Measurements from ENCODE around the gene ARMC12. TPM values are rescaled to one million over a fixed set of nuclear protein-coding genes. Genes with fewer than 3 reads are reported as not detected.

The ARMC12 gene
- total and polyA plus RNA-seq, 2 of the 13 experiments (the other 11 are each of a cell fraction or from before 2014, with no cell fraction given) = 1.3 TPM; not detected in 1

- TF ChIP-seq ZBTB40 (IDR thresholded peaks at IDR 0.05) (no peak), ZBTB40 (CRISPR knock-in tag; IDR thresholded peaks at IDR 0.05) (no peak), ZC3H13 (CRISPR knock-in tag; IDR thresholded peaks at IDR 0.05) (no peak), RARG (CRISPR knock-in tag; IDR thresholded peaks at IDR 0.05; ENCODE audit: low read depth) (no peak), NBN (conservative IDR thresholded peaks at IDR 0.05) (no peak), IKZF1 (IDR thresholded peaks at IDR 0.05) (no peak), MIER3 (CRISPR knock-in tag; IDR thresholded peaks at IDR 0.05; ENCODE audit: borderline replicate concordance) (peak; percentile 48; the same call in 1 of the 2 replicates), PBX3 (CRISPR knock-in tag; IDR thresholded peaks at IDR 0.05; ENCODE audit: borderline replicate concordance) (peak; percentile 97), MXD4 (CRISPR knock-in tag; IDR thresholded peaks at IDR 0.05) (peak; percentile 93), ZNF660 (CRISPR knock-in tag; IDR thresholded peaks at IDR 0.05; ENCODE audit: borderline replicate concordance, low read depth) (no peak), UBTF (CRISPR knock-in tag; IDR thresholded peaks at IDR 0.05) (peak; percentile 78; the same call in 1 of the 2 replicates), NAIF1 (CRISPR knock-in tag; IDR thresholded peaks at IDR 0.05; ENCODE audit: borderline replicate concordance) (no peak), POLR2A (IDR thresholded peaks at IDR 0.05; ENCODE audit: insufficient read depth in 1 of 2, low read depth in 2 of 2, low read length in 2 of 2) (peak; percentile 85 to 93), RFXAP (CRISPR knock-in tag; IDR thresholded peaks at IDR 0.05; ENCODE audit: borderline replicate concordance) (peak; percentile 48; the same call in 1 of the 2 replicates), DDIT3 (CRISPR knock-in tag; IDR thresholded peaks at IDR 0.05) (no peak), TBX2 (CRISPR knock-in tag; IDR thresholded peaks at IDR 0.05; ENCODE audit: borderline replicate concordance) (no peak)
These were observed 48.1 kb upstream of the ARMC12 start, which contains the start of gene FKBP5 (continued) for GRCh38 chr6:35688605-35689322.

All from HepG2 (cell line).